BE2C (cell line): ENCODE results near the gene GLDC.

ENCODE experiments used
- DNase-seq: peaks from one replicate; pipeline ENCODE4 v3.0.0-alpha.2; 2020
- H3K27me3 ChIP-seq: fragments of 250-450 bp; sonication (Bioruptor Pico); 2 replicates; pipeline ENCODE4 v1.5.1; 2020; ENCODE audit warnings: mild to moderate bottlenecking
- H3K36me3 ChIP-seq: fragments of 250-450 bp; sonication (Bioruptor Pico); 2 replicates; pipeline ENCODE4 v1.5.1; 2020; ENCODE audit warnings: mild to moderate bottlenecking
- H3K4me1 ChIP-seq: fragments of 250-450 bp; sonication (Bioruptor Pico); 2 replicates; pipeline ENCODE4 v1.5.1; 2020
- H3K4me3 ChIP-seq: 2 replicates; pipeline ENCODE4 v1.5.1; 2011; ENCODE audit warnings: low read depth, low read length
- H3K9me3 ChIP-seq: fragments of 250-450 bp; sonication (Bioruptor Pico); 2 replicates; pipeline ENCODE4 v1.5.1; 2020
- TF ChIP-seq, protein P1 (sequence below): IDR thresholded peaks from 2 replicates; pipeline ENCODE4 v1.5.1; 2012; ENCODE audit warnings: mild to moderate bottlenecking, low read depth, low read length

GLDC gene

DNA sequence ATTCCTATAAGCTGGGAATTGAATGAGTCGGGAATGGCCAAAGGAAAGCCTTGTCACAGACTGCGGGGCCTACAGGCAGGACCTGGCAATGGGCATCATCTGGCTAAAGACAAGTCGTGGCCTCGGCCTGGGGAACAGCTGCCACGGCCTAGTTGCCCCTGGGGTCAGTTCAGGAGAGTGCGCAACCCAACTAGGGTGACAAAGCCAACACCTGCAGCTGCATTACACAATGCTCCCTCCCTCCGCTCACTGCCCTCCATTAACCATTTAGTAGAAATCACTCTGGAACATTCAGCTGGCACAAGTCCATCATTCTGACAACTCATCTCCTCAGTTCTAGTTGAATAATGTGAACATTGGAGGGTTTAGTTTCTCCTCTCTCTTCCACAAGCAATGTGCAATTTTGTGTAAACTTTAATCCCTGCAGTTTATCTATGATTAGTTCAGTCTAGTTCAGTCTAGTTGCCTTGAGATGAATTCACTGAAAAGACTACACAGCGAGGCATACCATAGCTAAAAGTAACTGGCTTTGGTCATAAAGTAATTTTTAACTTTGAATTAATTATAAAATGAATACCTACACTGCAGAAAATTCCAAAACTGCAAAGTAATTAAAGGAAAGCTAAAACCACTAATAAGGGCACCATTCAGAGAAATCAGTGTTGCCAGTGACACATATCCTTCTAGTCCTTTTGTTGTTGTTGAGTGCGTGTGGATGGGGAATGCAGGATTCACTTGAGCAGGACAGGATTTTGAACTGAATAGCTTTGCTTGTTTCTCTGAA is 5.1 kb downstream of the GLDC start:
- no peak for DNase-seq

DNA sequence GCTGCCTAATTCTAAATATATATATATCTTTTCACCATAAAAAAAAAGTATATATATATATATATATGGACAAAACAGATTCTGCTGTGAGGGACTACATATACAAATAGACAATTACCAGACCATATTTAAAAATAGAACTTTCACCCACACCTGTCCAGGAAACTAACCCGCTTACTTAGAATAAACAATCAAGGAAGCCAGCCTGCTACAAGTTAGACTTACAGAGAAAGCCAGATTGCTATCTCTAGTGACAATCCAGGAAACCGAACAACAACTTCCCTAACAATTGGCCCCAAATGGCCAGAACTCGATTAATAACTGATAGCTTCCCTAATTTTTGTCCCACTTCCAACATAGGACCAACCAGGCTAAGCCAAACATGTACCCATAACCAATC is 5.9 kb downstream of the GLDC start:
- Histone ChIP-seq H3K36me3 (no peaks in the 10 kb centered on the region), H3K4me1 (no peaks in the 10 kb centered on the region), H3K4me3 (no peak overlapping the region), H3K9me3 (no peaks in the 10 kb centered on the region), H3K27me3 (peaks cover 33% of the 10 kb centered on the region)
- no peak for DNase-seq
- TF ChIP-seq, protein P1, sequence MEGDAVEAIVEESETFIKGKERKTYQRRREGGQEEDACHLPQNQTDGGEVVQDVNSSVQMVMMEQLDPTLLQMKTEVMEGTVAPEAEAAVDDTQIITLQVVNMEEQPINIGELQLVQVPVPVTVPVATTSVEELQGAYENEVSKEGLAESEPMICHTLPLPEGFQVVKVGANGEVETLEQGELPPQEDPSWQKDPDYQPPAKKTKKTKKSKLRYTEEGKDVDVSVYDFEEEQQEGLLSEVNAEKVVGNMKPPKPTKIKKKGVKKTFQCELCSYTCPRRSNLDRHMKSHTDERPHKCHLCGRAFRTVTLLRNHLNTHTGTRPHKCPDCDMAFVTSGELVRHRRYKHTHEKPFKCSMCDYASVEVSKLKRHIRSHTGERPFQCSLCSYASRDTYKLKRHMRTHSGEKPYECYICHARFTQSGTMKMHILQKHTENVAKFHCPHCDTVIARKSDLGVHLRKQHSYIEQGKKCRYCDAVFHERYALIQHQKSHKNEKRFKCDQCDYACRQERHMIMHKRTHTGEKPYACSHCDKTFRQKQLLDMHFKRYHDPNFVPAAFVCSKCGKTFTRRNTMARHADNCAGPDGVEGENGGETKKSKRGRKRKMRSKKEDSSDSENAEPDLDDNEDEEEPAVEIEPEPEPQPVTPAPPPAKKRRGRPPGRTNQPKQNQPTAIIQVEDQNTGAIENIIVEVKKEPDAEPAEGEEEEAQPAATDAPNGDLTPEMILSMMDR = no peak

More for the DNA sequence above, 5.1 kb downstream of the GLDC start:
- H3K36me3 ChIP-seq = no peaks in the 10 kb centered on the region
- H3K4me3 ChIP-seq = no peak overlapping the region
- H3K27me3 ChIP-seq = peaks cover 42% of the 10 kb centered on the region
- no peaks in the 10 kb centered on the region for H3K4me1 ChIP-seq
- H3K9me3 ChIP-seq = no peaks in the 10 kb centered on the region
- TF ChIP-seq, protein P1 = no peak

DNA sequence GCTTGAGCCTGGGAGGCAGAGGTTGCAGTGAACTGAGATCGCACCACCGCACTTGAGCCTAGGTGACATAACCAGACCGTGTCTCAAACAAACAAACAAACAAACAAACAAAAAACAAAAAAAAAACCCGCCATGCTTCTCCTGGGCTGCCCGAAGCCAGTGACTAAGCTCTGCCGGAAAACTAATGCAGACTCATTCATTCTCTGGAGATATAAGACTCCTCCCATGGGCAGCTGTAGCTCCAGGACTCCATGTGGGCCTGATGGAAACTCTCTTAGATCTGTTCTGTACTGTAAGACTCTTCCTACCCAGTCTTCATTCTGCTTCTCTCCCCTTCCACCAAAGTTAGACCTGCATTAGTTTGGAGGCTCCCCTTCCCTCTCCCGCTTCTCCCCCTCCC is 11.1 kb downstream of the GLDC start:
- Histone ChIP-seq H3K9me3 (no peaks in the 10 kb centered on the region), H3K4me3 (no peak overlapping the region), H3K36me3 (no peaks in the 10 kb centered on the region), H3K27me3 (no peaks in the 10 kb centered on the region), H3K4me1 (no peaks in the 10 kb centered on the region)
- DNase-seq = no peak
- TF ChIP-seq, protein P1 = no peak

DNA sequence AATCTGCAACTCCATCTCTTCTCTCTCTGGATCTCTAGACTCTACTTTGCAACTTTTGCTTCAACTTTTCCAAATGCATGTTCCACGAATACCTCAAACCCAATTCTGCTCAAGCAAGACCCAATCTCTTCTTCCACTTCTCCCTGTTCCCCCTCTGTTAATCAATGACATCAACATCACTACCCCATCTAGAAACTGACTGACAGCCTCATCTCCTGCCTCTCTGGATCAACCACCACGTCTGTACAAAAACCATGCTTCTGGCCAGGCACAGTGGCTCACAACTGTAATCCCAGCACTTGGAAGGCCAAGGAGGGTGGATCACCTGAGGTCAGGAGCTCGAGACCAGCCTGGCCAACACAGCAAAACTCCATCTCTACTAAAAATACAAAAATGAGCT is 12.2 kb downstream of the GLDC start:
- no peak for DNase-seq

DNA sequence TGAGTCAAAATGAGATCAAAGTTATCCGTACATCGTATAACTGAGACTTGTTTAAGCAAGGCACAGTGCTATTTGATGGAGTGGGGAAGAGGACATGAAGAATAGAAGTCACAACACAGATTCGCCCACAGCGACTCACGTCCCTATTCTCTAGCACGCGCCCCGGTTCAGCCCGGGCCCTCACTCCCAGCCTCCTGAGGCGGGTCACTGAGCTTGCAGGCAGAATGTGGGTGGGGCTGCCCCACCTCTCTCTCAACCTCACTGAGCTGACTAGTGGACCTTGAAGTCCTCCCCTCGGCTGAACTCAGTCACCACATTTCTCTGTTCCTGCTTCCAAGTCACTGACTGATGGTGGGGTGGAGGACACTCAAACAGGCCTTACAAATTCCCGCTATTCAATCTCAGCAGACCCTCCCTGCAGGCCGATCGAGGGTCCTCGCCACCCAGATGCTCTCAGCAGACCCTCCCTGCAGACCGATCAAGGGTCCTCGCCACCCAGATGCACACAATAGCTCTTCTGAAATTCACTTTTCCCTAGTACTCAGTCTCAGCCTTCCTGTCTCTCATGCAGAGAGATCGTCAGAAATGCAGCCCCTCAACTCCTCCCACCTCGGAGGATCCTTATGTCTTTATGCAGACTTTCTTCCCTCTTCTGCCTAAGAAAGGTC is 12.9 kb downstream of the GLDC start:
- no peak overlapping the region for H3K4me3 ChIP-seq
- TF ChIP-seq, protein P1 = no peak
- no peak for DNase-seq
- H3K4me1 ChIP-seq = no peaks in the 10 kb centered on the region
- no peaks in the 10 kb centered on the region for H3K9me3 ChIP-seq
- H3K27me3 ChIP-seq = peaks cover 3% of the 10 kb centered on the region; the same call in 1 of the 2 replicates
- H3K36me3 ChIP-seq = no peaks in the 10 kb centered on the region

More for the DNA sequence above, 12.2 kb downstream of the GLDC start:
- no peaks in the 10 kb centered on the region for H3K36me3 ChIP-seq
- H3K27me3 ChIP-seq = peaks cover 3% of the 10 kb centered on the region; the same call in 1 of the 2 replicates
- no peaks in the 10 kb centered on the region for H3K9me3 ChIP-seq
- TF ChIP-seq, protein P1 = no peak
- no peaks in the 10 kb centered on the region for H3K4me1 ChIP-seq
- H3K4me3 ChIP-seq = no peak overlapping the region

DNA sequence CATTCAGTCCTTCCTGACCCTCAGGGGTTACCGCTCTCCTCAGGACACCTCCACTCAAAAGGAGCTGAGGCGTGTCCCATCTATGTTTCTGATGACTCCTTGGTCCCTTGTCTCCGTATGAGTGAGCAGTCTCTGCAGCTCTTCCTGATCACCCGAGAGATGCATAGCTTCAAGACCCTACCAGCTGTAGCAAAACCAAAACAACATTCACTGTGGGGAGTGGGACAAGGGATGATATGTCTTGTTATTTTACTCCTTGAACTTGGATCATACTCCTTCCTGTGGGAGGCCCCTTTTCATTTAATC is 14.4 kb downstream of the GLDC start:
- TF ChIP-seq, protein P1 = no peak
- Histone ChIP-seq H3K4me3 (no peak overlapping the region), H3K9me3 (no peaks in the 10 kb centered on the region), H3K27me3 (peaks cover 3% of the 10 kb centered on the region; the same call in 1 of the 2 replicates), H3K36me3 (no peaks in the 10 kb centered on the region), H3K4me1 (no peaks in the 10 kb centered on the region)
- no peak for DNase-seq
